ENCODE measurements around the gene HDAC4. TPM values are rescaled to one million over a fixed set of nuclear protein-coding genes. Genes with fewer than 3 reads are reported as not detected.

Gene HDAC4
- total RNA-seq, 1 donor from 2014 or later, result 39.0 TPM

GRCh38 chr2:239392072-239392357 lies 8.8 kb downstream of the HDAC4 start:
- H3K4me3 Mint-ChIP-seq, result no peak overlapping the region
- no peak for DNase-seq (ENCODE audit: extremely low spot score, unreplicated experiment)
- peaks cover 26% of the 10 kb centered on the region for H3K4me1 Mint-ChIP-seq (ENCODE audit: unreplicated experiment)
- peaks cover 7% of the 10 kb centered on the region for H3K36me3 Mint-ChIP-seq
- H3K9me3 Mint-ChIP-seq, result no peaks in the 10 kb centered on the region
- no peak for TF ChIP-seq CTCF (conservative IDR thresholded peaks at IDR 0.05)
- no peak overlapping the region for H3K27ac Mint-ChIP-seq
- no peaks in the 10 kb centered on the region for H3K27me3 Mint-ChIP-seq

- DNase-seq (ENCODE audit: extremely low spot score, unreplicated experiment), result no peak
- Mint-ChIP-seq H3K27ac (no peak overlapping the region), H3K27me3 (no peaks in the 10 kb centered on the region), H3K4me1 (ENCODE audit: unreplicated experiment) (peaks cover 26% of the 10 kb centered on the region), H3K4me3 (no peak overlapping the region), H3K36me3 (peaks cover 12% of the 10 kb centered on the region), H3K9me3 (no peaks in the 10 kb centered on the region)
- TF ChIP-seq CTCF (conservative IDR thresholded peaks at IDR 0.05), result no peak
Observed at GRCh38 chr2:239391286-239392071, 9.3 kb downstream of the HDAC4 start.

- peaks cover 12% of the 10 kb centered on the region for H3K36me3 Mint-ChIP-seq
- no peak overlapping the region for H3K4me3 Mint-ChIP-seq
- peaks cover 25% of the 10 kb centered on the region for H3K4me1 Mint-ChIP-seq (ENCODE audit: unreplicated experiment)
- no peaks in the 10 kb centered on the region for H3K9me3 Mint-ChIP-seq
- no peaks in the 10 kb centered on the region for H3K27me3 Mint-ChIP-seq
- DNase-seq (ENCODE audit: extremely low spot score, unreplicated experiment), result no peak
- no peak overlapping the region for H3K27ac Mint-ChIP-seq
- no peak for TF ChIP-seq CTCF (conservative IDR thresholded peaks at IDR 0.05)
Observed at GRCh38 chr2:239390546-239391285, 10.1 kb downstream of the HDAC4 start.

- no peak overlapping the region for H3K27ac Mint-ChIP-seq
- TF ChIP-seq CTCF (conservative IDR thresholded peaks at IDR 0.05), result no peak
- peaks cover 12% of the 10 kb centered on the region for H3K36me3 Mint-ChIP-seq
- peaks cover 17% of the 10 kb centered on the region for H3K4me1 Mint-ChIP-seq (ENCODE audit: unreplicated experiment)
- H3K4me3 Mint-ChIP-seq, result no peak overlapping the region
- no peak for DNase-seq (ENCODE audit: extremely low spot score, unreplicated experiment)
- no peaks in the 10 kb centered on the region for H3K27me3 Mint-ChIP-seq
- H3K9me3 Mint-ChIP-seq, result no peaks in the 10 kb centered on the region
Observed at GRCh38 chr2:239389414-239390329, 11.1 kb downstream of the HDAC4 start.

GRCh38 chr2:239388236-239389151 lies 12.3 kb downstream of the HDAC4 start:
- Mint-ChIP-seq H3K27ac (no peak overlapping the region), H3K27me3 (no peaks in the 10 kb centered on the region), H3K4me1 (ENCODE audit: unreplicated experiment) (peaks cover 6% of the 10 kb centered on the region), H3K4me3 (no peak overlapping the region), H3K9me3 (no peaks in the 10 kb centered on the region), H3K36me3 (peaks cover 10% of the 10 kb centered on the region)
- no peak for TF ChIP-seq CTCF (conservative IDR thresholded peaks at IDR 0.05)
- DNase-seq (ENCODE audit: extremely low spot score, unreplicated experiment), result no peak

Measured in type B pancreatic cell (in vitro differentiated cells).